H9 (cell line): Measurements from ENCODE around the gene EMC9. TPM values are rescaled to one million over a fixed set of nuclear protein-coding genes. Genes with fewer than 3 reads are reported as not detected.

Experiments
- DNase-seq: peaks from one replicate; pipeline ENCODE4 v3.0.0-alpha.2; 2017
- H2AFZ ChIP-seq: one replicate; pipeline ENCODE4 v1.6.1; 2013; ENCODE audit warnings: mild to moderate bottlenecking, low read length, control low read depth, moderate library complexity
- H2AK5ac ChIP-seq: 2 replicates; pipeline ENCODE4 v1.6.1; 2013; ENCODE audit warnings: low read length, control low read depth, mixed read lengths; ENCODE audit not compliant: insufficient read length
- H2BK120ac ChIP-seq: one replicate; pipeline ENCODE4 v1.6.1; 2013; ENCODE audit warnings: low read depth, mild to moderate bottlenecking, low read length, control low read depth, inconsistent platforms; ENCODE audit not compliant: poor library complexity, severe bottlenecking
- H2BK12ac ChIP-seq: 2 replicates; pipeline ENCODE4 v1.6.1; 2013; ENCODE audit warnings: low read length, control low read depth, mixed read lengths, low read depth; ENCODE audit not compliant: insufficient read length
- H2BK15ac ChIP-seq: 2 replicates; pipeline ENCODE4 v1.6.1; 2013; ENCODE audit warnings: low read depth, low read length, control low read depth
- H2BK20ac ChIP-seq: one replicate; pipeline ENCODE4 v1.6.1; 2013; ENCODE audit warnings: low read depth, mild to moderate bottlenecking, low read length, control low read depth, inconsistent platforms; ENCODE audit not compliant: poor library complexity, severe bottlenecking
- H2BK5ac ChIP-seq: 2 replicates; pipeline ENCODE4 v1.6.1; 2013; ENCODE audit warnings: low read length, control low read depth, mixed read lengths; ENCODE audit not compliant: insufficient read length
- H3K14ac ChIP-seq: 2 replicates; pipeline ENCODE4 v1.6.1; 2013; ENCODE audit warnings: low read length, control low read depth; ENCODE audit not compliant: insufficient read depth
- H3K18ac ChIP-seq: 2 replicates; pipeline ENCODE4 v1.6.1; 2013; ENCODE audit warnings: low read depth, mild to moderate bottlenecking, mixed read lengths, low read length, control low read depth; ENCODE audit not compliant: insufficient read length
- H3K23ac ChIP-seq: 2 replicates; pipeline ENCODE4 v1.6.1; 2013; ENCODE audit warnings: low read length, control low read depth, mixed read lengths, low read depth; ENCODE audit not compliant: insufficient read length
- H3K23me2 ChIP-seq: 2 replicates; pipeline ENCODE4 v1.6.1; 2013; ENCODE audit warnings: low read depth, mild to moderate bottlenecking, mixed read lengths, low read length, control low read depth; ENCODE audit not compliant: insufficient read length, poor library complexity, severe bottlenecking
- H3K27ac ChIP-seq: 2 replicates; pipeline ENCODE4 v1.5.1; 2013; ENCODE audit warnings: low read length, control low read depth, mixed read lengths, low read depth; ENCODE audit not compliant: insufficient read length
- H3K27me3 ChIP-seq: 2 replicates; pipeline ENCODE4 v1.6.1; 2013; ENCODE audit warnings: low read length, control low read depth, inconsistent platforms; ENCODE audit not compliant: insufficient read depth
- H3K4ac ChIP-seq: 2 replicates; pipeline ENCODE4 v1.6.1; 2013; ENCODE audit warnings: low read depth, mild to moderate bottlenecking, control low read depth, inconsistent platforms, low read length, moderate library complexity
- H3K4me1 ChIP-seq: 2 replicates; pipeline ENCODE4 v1.6.1; 2013; ENCODE audit warnings: low read length, control low read depth, inconsistent platforms; ENCODE audit not compliant: insufficient read depth
- H3K4me2 ChIP-seq: 2 replicates; pipeline ENCODE4 v1.6.1; 2013; ENCODE audit warnings: low read length, control low read depth, mixed read lengths; ENCODE audit not compliant: insufficient read length, insufficient read depth
- H3K56ac ChIP-seq: 2 replicates; pipeline ENCODE4 v1.6.1; 2013; ENCODE audit warnings: low read depth, mild to moderate bottlenecking, mixed read lengths, low read length, control low read depth; ENCODE audit not compliant: insufficient read length
- H3K79me1 ChIP-seq: 2 replicates; pipeline ENCODE4 v1.6.1; 2013; ENCODE audit warnings: low read depth, mild to moderate bottlenecking, moderate library complexity, low read length, control low read depth, inconsistent platforms; ENCODE audit not compliant: insufficient read depth, poor library complexity, severe bottlenecking
- H3K79me2 ChIP-seq: 2 replicates; pipeline ENCODE4 v1.6.1; 2013; ENCODE audit warnings: low read length, control low read depth, inconsistent platforms; ENCODE audit not compliant: insufficient read depth
- H3K9ac ChIP-seq: 2 replicates; pipeline ENCODE4 v1.6.1; 2013; ENCODE audit warnings: low read length, control low read depth, mixed read lengths; ENCODE audit not compliant: insufficient read length; ENCODE audit errors: extremely low read depth
- H3K9me3 ChIP-seq: one replicate; pipeline ENCODE4 v1.6.1; 2013; ENCODE audit warnings: low read depth, low read length, inconsistent platforms; ENCODE audit not compliant: control insufficient read depth
- H3T11ph ChIP-seq: one replicate; pipeline ENCODE4 v1.6.1; 2013; ENCODE audit warnings: mild to moderate bottlenecking, low read length, control low read depth, inconsistent platforms
- H4K20me1 ChIP-seq: one replicate; pipeline ENCODE4 v1.6.1; 2013; ENCODE audit not compliant: control insufficient read depth, insufficient read length, insufficient read depth
- H4K5ac ChIP-seq: 2 replicates; pipeline ENCODE4 v1.6.1; 2013; ENCODE audit warnings: low read depth, mild to moderate bottlenecking, mixed read lengths, low read length, control low read depth; ENCODE audit not compliant: insufficient read length
- H4K8ac ChIP-seq: replicated peaks from 2 replicates; pipeline ENCODE4 v1.6.1; 2013; ENCODE audit warnings: low read length, control low read depth, mixed read lengths, low read depth; ENCODE audit not compliant: insufficient read length
- H4K91ac ChIP-seq: 2 replicates; pipeline ENCODE4 v1.6.1; 2013; ENCODE audit warnings: low read depth, mild to moderate bottlenecking, moderate library complexity, mixed read lengths, low read length, control low read depth; ENCODE audit not compliant: insufficient read length
- H3K27ac Mint-ChIP-seq, 3 experiments: 2 replicates in 2 of 3; 3 replicates in 1 of 3; pipeline ENCODE4 v1.8.0; 2020 to 2021; ENCODE audit warnings: mixed read lengths in 3 of 3, mild to moderate bottlenecking in 1 of 3, moderate library complexity in 1 of 3
- H3K27me3 Mint-ChIP-seq: 2 replicates; pipeline ENCODE4 v1.8.0; 2021; ENCODE audit warnings: low read depth, mild to moderate bottlenecking, moderate library complexity, mixed read lengths
- H3K36me3 Mint-ChIP-seq, 3 experiments: 2 replicates in 2 of 3; 3 replicates in 1 of 3; pipeline ENCODE4 v1.8.0; 2020 to 2021; ENCODE audit warnings: low read depth in 3 of 3, mixed read lengths in 3 of 3; ENCODE audit not compliant: insufficient read depth in 1 of 3
- H3K4me1 Mint-ChIP-seq, 2 experiments: 2 replicates each; pipeline ENCODE4 v1.8.0; 2020; ENCODE audit warnings: mixed read lengths in 2 of 2
- H3K4me3 Mint-ChIP-seq, 2 experiments: 2 replicates in 1 of 2; 3 replicates in 1 of 2; pipeline ENCODE4 v1.8.0; 2020 to 2021; ENCODE audit warnings: mild to moderate bottlenecking in 2 of 2, mixed read lengths in 2 of 2, moderate library complexity in 1 of 2
- H3K9me3 Mint-ChIP-seq, 2 experiments: 2 replicates in 1 of 2; 3 replicates in 1 of 2; pipeline ENCODE4 v1.8.0; 2020; ENCODE audit warnings: mild to moderate bottlenecking in 2 of 2, mixed read lengths in 2 of 2, moderate library complexity in 1 of 2
- CTCF ChIP-seq: fragments of 200-600 bp; sonication (generic); conservative IDR thresholded peaks from 3 replicates; pipeline ENCODE4 v1.8.0; 2021; ENCODE audit warnings: antibody characterized with exemption, mild to moderate bottlenecking
- total RNA-seq: library from RNA; stranded (reverse); gene quantifications from 2 replicates; pipeline ENCODE4 v1.2.1, GENCODE V29; 2021

The EMC9 gene
- total RNA-seq, 1 experiment from 2014 or later, result 52.9 TPM

DNA sequence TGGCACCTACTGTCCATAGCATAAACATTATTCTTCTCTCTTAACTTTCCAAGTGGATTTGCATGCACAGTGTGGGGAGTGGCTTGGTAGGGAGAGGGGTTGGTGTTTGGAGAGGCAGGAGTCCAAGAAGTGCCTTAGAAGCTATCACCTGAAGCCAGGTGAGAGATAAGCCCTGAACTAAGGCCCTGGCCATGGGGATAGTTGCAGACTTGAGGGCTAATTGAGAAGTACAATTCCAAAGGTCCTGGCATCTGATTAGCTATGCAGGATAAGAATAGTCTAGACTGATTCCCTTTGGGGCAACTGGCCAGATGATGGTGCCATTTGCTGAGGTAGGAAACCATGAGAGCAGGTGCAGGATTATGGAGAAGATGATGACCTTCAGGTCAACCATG, 49.3 kb downstream of the EMC9 start:
- H4K91ac ChIP-seq, result no peak overlapping the region
- H4K5ac ChIP-seq, result no peak overlapping the region
- no peak overlapping the region for H3K14ac ChIP-seq
- no peak overlapping the region for H3K27ac ChIP-seq
- H3K9me3 ChIP-seq, result no peaks in the 10 kb centered on the region
- H4K20me1 ChIP-seq, result no peaks in the 10 kb centered on the region
- no peak overlapping the region for H3T11ph ChIP-seq
- Mint-ChIP-seq H3K27ac (no peak overlapping the region), H3K36me3 (peaks cover 12 to 19% (median 13%) of the 10 kb centered on the region in 3 experiments; a peak in 6 of 7 replicates), H3K4me3 (peak overlapping the region in 1 of 2 experiments; percentile 3; a peak in 1 of 5 replicates), H3K27me3 (peaks cover 4% of the 10 kb centered on the region), H3K4me1 (peaks cover 21 to 41% of the 10 kb centered on the region in 2 experiments), H3K9me3 (peaks cover 0 to 2% of the 10 kb centered on the region in 2 experiments; a peak in 3 of 5 replicates)
- no peak overlapping the region for H2BK120ac ChIP-seq
- no peaks in the 10 kb centered on the region; the same call in 1 of the 2 replicates for H3K79me2 ChIP-seq
- H4K8ac ChIP-seq, result no peak overlapping the region
- H3K9ac ChIP-seq, result no peak overlapping the region
- no peak overlapping the region for H3K4me2 ChIP-seq
- no peak overlapping the region for H3K18ac ChIP-seq
- no peak overlapping the region for H2AFZ ChIP-seq
- no peaks in the 10 kb centered on the region for H3K27me3 ChIP-seq
- no peak overlapping the region for H3K56ac ChIP-seq
- H2BK5ac ChIP-seq, result no peak overlapping the region
- no peak overlapping the region for H2BK12ac ChIP-seq
- H3K4ac ChIP-seq, result no peak overlapping the region
- H3K23me2 ChIP-seq, result peaks cover 6% of the 10 kb centered on the region
- DNase-seq, result no peak
- H3K23ac ChIP-seq, result no peak overlapping the region
- no peaks in the 10 kb centered on the region for H3K79me1 ChIP-seq
- H3K4me1 ChIP-seq, result no peaks in the 10 kb centered on the region; the same call in 1 of the 2 replicates
- H2AK5ac ChIP-seq, result no peak overlapping the region
- H2BK20ac ChIP-seq, result no peak overlapping the region
- H2BK15ac ChIP-seq, result no peak overlapping the region
- TF ChIP-seq CTCF, result no peak
